AG10803 (cell line): Measurements from ENCODE around the gene C8A.

Source experiments
- DNase-seq: peaks from one replicate; pipeline ENCODE4 v3.0.0; 2010; ENCODE audit warnings: low read depth
- H3K4me3 ChIP-seq: 2 replicates; pipeline ENCODE4 v1.5.1; 2011; ENCODE audit warnings: mild to moderate bottlenecking, low read length, control low read depth
- CTCF ChIP-seq: conservative IDR thresholded peaks from 2 replicates; pipeline ENCODE4 v1.5.1; 2011; ENCODE audit warnings: mild to moderate bottlenecking, low read length, control low read depth, inconsistent platforms

The C8A gene

GRCh38 chr1:56929492-56929891 lies 74.9 kb downstream of the C8A start:
- no peak for DNase-seq
- no peak overlapping the region for H3K4me3 ChIP-seq
- no peak for TF ChIP-seq CTCF

- no peak for DNase-seq
- H3K4me3 ChIP-seq: no peak overlapping the region
- no peak for TF ChIP-seq CTCF
Observed at GRCh38 chr1:56931211-56931610, 76.6 kb downstream of the C8A start.

GRCh38 chr1:56931686-56932085 lies 77.1 kb downstream of the C8A start:
- no peak for DNase-seq
- TF ChIP-seq CTCF: no peak
- H3K4me3 ChIP-seq: no peak overlapping the region

- no peak overlapping the region for H3K4me3 ChIP-seq
- no peak for DNase-seq
- TF ChIP-seq CTCF: no peak
Observed at GRCh38 chr1:56933161-56933560, 78.6 kb downstream of the C8A start.

GRCh38 chr1:56933606-56934005 lies 79.0 kb downstream of the C8A start:
- no peak overlapping the region for H3K4me3 ChIP-seq
- no peak for TF ChIP-seq CTCF
- no peak for DNase-seq

GRCh38 chr1:56934430-56935060 lies 79.9 kb downstream of the C8A start:
- DNase-seq: peak; percentile 86
- no peak for TF ChIP-seq CTCF
- H3K4me3 ChIP-seq: no peak overlapping the region

GRCh38 chr1:56938646-56939045 lies 84.0 kb downstream of the C8A start:
- no peak for DNase-seq
- no peak for TF ChIP-seq CTCF
- H3K4me3 ChIP-seq: no peak overlapping the region
